PC-3 (cell line): ENCODE results near the gene UBC. TPM values are rescaled to one million over a fixed set of nuclear protein-coding genes. Genes with fewer than 3 reads are reported as not detected.

Source experiments
- ATAC-seq: fragments of 200-7000 bp; cut with Tn5 transposase; 2 replicates; pipeline ENCODE4 v1.9.1; 2020; ENCODE audit warnings: mild to moderate bottlenecking, moderate library complexity
- BruUV-seq: library from RNA; stranded (reverse); fragments of 400-500 nt; replicated peaks from 2 replicates; lab custom pipeline; 2021; lab: Mats Ljungman, UMichigan
- CTCF ChIA-PET: fragments of 300-600 bp; sonication (Branson Sonifier 250); formaldehyde crosslinking; loops from one replicate; lab custom pipeline; 2022; ENCODE audit warnings: antibody characterized with exemption; lab: Charles Lee
- POLR2A ChIA-PET: fragments of 300-600 bp; sonication (Branson Sonifier 250); formaldehyde crosslinking; loops from one replicate; lab custom pipeline; 2022; ENCODE audit warnings: antibody characterized with exemption; ENCODE audit not compliant: unreplicated experiment; lab: Charles Lee
- DNase-seq: peaks from one replicate; pipeline ENCODE4 v3.0.0-alpha.2; 2015
- H2AFZ ChIP-seq: fragments of 300-600 bp; sonication (generic); 2 replicates; pipeline ENCODE4 v1.6.0; 2016; ENCODE audit warnings: antibody characterized with exemption, low read length
- H3F3A ChIP-seq: fragments of 300-600 bp; sonication (generic); one replicate; pipeline ENCODE4 v1.6.0; 2017; ENCODE audit warnings: antibody characterized with exemption, low read length, control low read depth, mild to moderate bottlenecking; ENCODE audit not compliant: unreplicated experiment
- H3K27ac ChIP-seq: fragments of 300-600 bp; sonication (generic); 2 replicates; pipeline ENCODE4 v1.5.1; 2016; ENCODE audit warnings: mild to moderate bottlenecking, low read length
- H3K27me3 ChIP-seq: fragments of 300-600 bp; sonication (generic); 2 replicates; pipeline ENCODE4 v1.6.1; 2016; ENCODE audit warnings: low read length, mixed read lengths
- H3K36me3 ChIP-seq: fragments of 300-600 bp; sonication (generic); 2 replicates; pipeline ENCODE4 v1.6.1; 2016; ENCODE audit warnings: low read depth, mixed run types, low read length, mixed read lengths
- H3K4me1 ChIP-seq: fragments of 300-600 bp; sonication (generic); 2 replicates; pipeline ENCODE4 v1.5.1; 2016; ENCODE audit warnings: low read length; ENCODE audit not compliant: insufficient read depth
- H3K4me2 ChIP-seq: fragments of 300-600 bp; sonication (generic); 2 replicates; pipeline ENCODE4 v1.6.0; 2016; ENCODE audit warnings: low read length
- H3K4me3 ChIP-seq: fragments of 300-600 bp; sonication (generic); 2 replicates; pipeline ENCODE4 v1.5.1; 2016; ENCODE audit warnings: mild to moderate bottlenecking, low read length, mixed read lengths
- H3K79me2 ChIP-seq: fragments of 300-600 bp; sonication (generic); 2 replicates; pipeline ENCODE4 v1.6.1; 2017; ENCODE audit warnings: low read length, mixed read lengths
- H3K9ac ChIP-seq: fragments of 300-600 bp; sonication (generic); 2 replicates; pipeline ENCODE4 v1.6.0; 2016; ENCODE audit warnings: mild to moderate bottlenecking, low read length
- H3K9me2 ChIP-seq: fragments of 300-600 bp; sonication (generic); replicated peaks from 2 replicates; pipeline ENCODE4 v1.6.1; 2016; ENCODE audit warnings: mixed run types, low read length, mixed read lengths
- H3K9me3 ChIP-seq: fragments of 300-600 bp; sonication (generic); 2 replicates; pipeline ENCODE4 v1.6.1; 2016; ENCODE audit warnings: low read length, mixed read lengths
- H4K20me1 ChIP-seq: fragments of 300-600 bp; sonication (generic); 2 replicates; pipeline ENCODE4 v1.6.1; 2016; ENCODE audit warnings: low read length, mixed read lengths
- EZH2 ChIP-seq: fragments of 300-600 bp; sonication (generic); IDR thresholded peaks from one replicate; pipeline ENCODE4 v1.6.1; 2017; ENCODE audit warnings: antibody characterized with exemption, mild to moderate bottlenecking, low read length; ENCODE audit not compliant: unreplicated experiment
- EZH2phosphoT487 ChIP-seq: fragments of 300-600 bp; sonication (generic); IDR thresholded peaks from 2 replicates; pipeline ENCODE4 v1.6.1; 2018; ENCODE audit warnings: mild to moderate bottlenecking, antibody characterized with exemption, low read length, borderline replicate concordance
- intact Hi-C: fragments of 100-400 bp; cut with micrococcal nuclease; formaldehyde crosslinking; loops from 2 replicates; pipeline ENCODE4 v1.9.0; 2023
- total RNA-seq: library from RNA; depleted of rRNA; stranded (reverse); fragments of >200 nt; gene quantifications from 2 replicates; pipeline ENCODE4 v1.2.3, GENCODE V29; 2014
- TF ChIP-seq, protein P1 (sequence below): fragments of 300-600 bp; sonication (generic); conservative IDR thresholded peaks from 2 replicates; pipeline ENCODE4 v1.5.1; 2017; ENCODE audit warnings: antibody characterized with exemption, low read depth, mild to moderate bottlenecking, low read length

Gene UBC
- total RNA-seq, 1 experiment from 2014 or later, result 1,587 TPM

GRCh38 chr12:124941170-124941527 lies 26.7 kb upstream of the UBC start:
- H3K4me2 ChIP-seq, result peak overlapping the region; percentile 86
- H3K27ac ChIP-seq, result peak overlapping the region; percentile 31; the same call in 1 of the 2 replicates
- ChIA-PET POLR2A (interaction anchor here (0.6 to 1.9 kb wide), 5 partner anchors 17 to 103 kb away, joined by 3 to 10 read pairs (median 4); partner anchors contain the start of gene UBC), CTCF (interaction anchor here (0.6 to 2.3 kb wide), 8 partner anchors 20 to 81 kb away, joined by 4 to 54 read pairs (median 7); partner anchors contain the start of gene BRI3BP)
- H3K9ac ChIP-seq, result no peak overlapping the region
- no peaks in the 10 kb centered on the region for H3K9me2 ChIP-seq
- TF ChIP-seq EZH2phosphoT487, result no peak
- TF ChIP-seq, protein P1, sequence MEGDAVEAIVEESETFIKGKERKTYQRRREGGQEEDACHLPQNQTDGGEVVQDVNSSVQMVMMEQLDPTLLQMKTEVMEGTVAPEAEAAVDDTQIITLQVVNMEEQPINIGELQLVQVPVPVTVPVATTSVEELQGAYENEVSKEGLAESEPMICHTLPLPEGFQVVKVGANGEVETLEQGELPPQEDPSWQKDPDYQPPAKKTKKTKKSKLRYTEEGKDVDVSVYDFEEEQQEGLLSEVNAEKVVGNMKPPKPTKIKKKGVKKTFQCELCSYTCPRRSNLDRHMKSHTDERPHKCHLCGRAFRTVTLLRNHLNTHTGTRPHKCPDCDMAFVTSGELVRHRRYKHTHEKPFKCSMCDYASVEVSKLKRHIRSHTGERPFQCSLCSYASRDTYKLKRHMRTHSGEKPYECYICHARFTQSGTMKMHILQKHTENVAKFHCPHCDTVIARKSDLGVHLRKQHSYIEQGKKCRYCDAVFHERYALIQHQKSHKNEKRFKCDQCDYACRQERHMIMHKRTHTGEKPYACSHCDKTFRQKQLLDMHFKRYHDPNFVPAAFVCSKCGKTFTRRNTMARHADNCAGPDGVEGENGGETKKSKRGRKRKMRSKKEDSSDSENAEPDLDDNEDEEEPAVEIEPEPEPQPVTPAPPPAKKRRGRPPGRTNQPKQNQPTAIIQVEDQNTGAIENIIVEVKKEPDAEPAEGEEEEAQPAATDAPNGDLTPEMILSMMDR, result no peak
- no peak for TF ChIP-seq EZH2
- peaks cover 15% of the 10 kb centered on the region for H3F3A ChIP-seq
- H2AFZ ChIP-seq, result peak overlapping the region; percentile 61
- no TSS peak for BruUV-seq
- no peaks in the 10 kb centered on the region for H3K79me2 ChIP-seq
- no peaks in the 10 kb centered on the region for H3K27me3 ChIP-seq
- H3K4me3 ChIP-seq, result peak overlapping the region; percentile 71
- DNase-seq (no peak), ATAC-seq (no peak)
- peaks cover 13% of the 10 kb centered on the region; the same call in 1 of the 2 replicates for H3K36me3 ChIP-seq
- H4K20me1 ChIP-seq, result no peaks in the 10 kb centered on the region
- peaks cover 24% of the 10 kb centered on the region for H3K4me1 ChIP-seq
- intact Hi-C loops, result no loop called here
- H3K9me3 ChIP-seq, result no peaks in the 10 kb centered on the region

- Histone ChIP-seq H3K9me2 (no peaks in the 10 kb centered on the region), H3K4me1 (peaks cover 24% of the 10 kb centered on the region), H3K79me2 (no peaks in the 10 kb centered on the region), H3K4me3 (peak overlapping the region; percentile 71), H3K36me3 (peaks cover 9% of the 10 kb centered on the region; the same call in 1 of the 2 replicates), H4K20me1 (no peaks in the 10 kb centered on the region), H3K27me3 (no peaks in the 10 kb centered on the region), H2AFZ (peak overlapping the region; percentile 61), H3F3A (peaks cover 15% of the 10 kb centered on the region), H3K4me2 (peak overlapping the region; percentile 86), H3K9me3 (no peaks in the 10 kb centered on the region), H3K9ac (peak overlapping the region; percentile 19; the same call in 1 of the 2 replicates), H3K27ac (peak overlapping the region; percentile 61)
- CTCF ChIA-PET, result interaction anchor here (0.5 to 2.3 kb wide), 16 partner anchors 13 to 255 kb away, joined by 3 to 54 read pairs (median 5); partner anchors contain the start of gene BRI3BP
- ATAC-seq (peak; percentile 54), DNase-seq (peak; percentile 97)
- POLR2A ChIA-PET, result interaction anchor here (0.6 to 1.9 kb wide), 11 partner anchors 15 to 113 kb away, joined by 3 to 10 read pairs (median 4); partner anchors contain the start of gene UBC
- BruUV-seq, result no TSS peak
- TF ChIP-seq EZH2, result no peak
- TF ChIP-seq, protein P1, result peak; percentile 95
- intact Hi-C loops, result loop anchor here (1.0 kb wide), 1 partner anchor 49 kb away; the partner anchor contains the start of gene DHX37
Observed at GRCh38 chr12:124940393-124941169, 26.1 kb upstream of the UBC start.
